Right atrium auricular region (tissue), 2 donors: Measurements from ENCODE around the gene RAB31. TPM values are rescaled to one million over a fixed set of nuclear protein-coding genes. Genes with fewer than 3 reads are reported as not detected.

ENCODE experiments used
- DNase-seq: peaks from one replicate; pipeline ENCODE4 v3.0.0-alpha.2; 2019; ENCODE audit warnings: low spot score
- H3K27ac ChIP-seq, 2 donors: fragments of 200-600 bp; sonication (generic); 1 replicate in 1 of 2; 2 replicates in 1 of 2; pipeline ENCODE4 v1.5.1; 2016 to 2019
- H3K27me3 ChIP-seq, 2 donors: fragments of 200-600 bp; sonication (generic); one replicate each; pipeline versions ENCODE4 v1.5.1 to v1.6.0; 2017 to 2019
- H3K36me3 ChIP-seq: fragments of 200-600 bp; sonication (generic); one replicate; pipeline ENCODE4 v1.5.1; 2016
- H3K4me1 ChIP-seq, 2 donors: fragments of 200-600 bp; sonication (generic); one replicate each; pipeline versions ENCODE4 v1.5.1 to v1.6.0; 2017 to 2019
- H3K4me3 ChIP-seq, 2 donors: fragments of 200-600 bp; sonication (generic); 1 replicate in 1 of 2; 2 replicates in 1 of 2; pipeline ENCODE4 v1.5.1; 2017 to 2019; ENCODE audit warnings: mild to moderate bottlenecking in 1 of 2, moderate library complexity in 1 of 2
- H3K9me3 ChIP-seq, 2 donors: fragments of 200-600 bp; sonication (generic); one replicate each; pipeline ENCODE4 v1.5.1; 2019
- total RNA-seq, 2 donors: library from RNA; depleted of rRNA; stranded (reverse); fragments of >200 nt; gene quantifications; one replicate each; pipeline ENCODE4 v1.1.0, GENCODE V29; 2016
- TF ChIP-seq, protein P1 (sequence below), 2 donors: fragments of 200-600 bp; sonication (generic); IDR thresholded peaks; one replicate each; pipeline ENCODE4 v1.5.1; 2019; ENCODE audit warnings: antibody characterized with exemption in 2 of 2

Gene RAB31
- total RNA-seq, 2 donors from 2014 or later: 9.9 to 29.2 TPM

DNA sequence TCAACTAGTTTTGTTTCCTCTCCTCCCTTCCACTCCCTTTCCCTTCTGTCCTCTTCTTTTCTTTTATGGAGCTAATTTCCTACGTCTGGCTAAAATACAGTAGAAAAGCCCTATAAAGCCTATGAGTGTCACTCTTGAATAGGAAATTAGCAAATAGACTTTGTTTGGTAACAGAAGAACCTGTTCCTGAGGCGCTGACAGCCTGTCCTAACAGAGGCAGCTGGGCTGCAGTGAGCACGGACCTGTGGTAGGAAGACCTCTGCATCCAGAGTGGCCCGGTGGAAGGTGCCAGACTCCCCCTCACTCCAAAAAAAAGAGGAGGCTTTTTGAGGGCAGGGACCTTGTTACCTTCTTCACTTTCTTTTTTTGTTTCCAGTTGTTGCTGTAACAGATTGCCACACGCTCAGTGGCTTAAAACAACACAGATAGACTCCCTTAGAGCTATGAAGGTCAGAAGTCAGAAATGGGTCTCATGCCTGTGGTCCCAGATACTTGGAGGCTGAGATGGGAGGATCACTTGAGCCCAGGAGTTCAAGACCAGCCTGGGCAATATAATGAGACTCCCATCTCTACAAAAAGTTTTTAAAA lies 96.5 kb downstream of the RAB31 start:
- H3K4me1 ChIP-seq: peaks cover 0 to 46% of the 10 kb centered on the region in 2 donors
- no peak for DNase-seq
- H3K27me3 ChIP-seq: no peaks in the 10 kb centered on the region
- peak overlapping the region; percentile 75 to 80 for H3K27ac ChIP-seq
- H3K4me3 ChIP-seq: no peak overlapping the region
- no peaks in the 10 kb centered on the region for H3K36me3 ChIP-seq
- TF ChIP-seq, protein P1, sequence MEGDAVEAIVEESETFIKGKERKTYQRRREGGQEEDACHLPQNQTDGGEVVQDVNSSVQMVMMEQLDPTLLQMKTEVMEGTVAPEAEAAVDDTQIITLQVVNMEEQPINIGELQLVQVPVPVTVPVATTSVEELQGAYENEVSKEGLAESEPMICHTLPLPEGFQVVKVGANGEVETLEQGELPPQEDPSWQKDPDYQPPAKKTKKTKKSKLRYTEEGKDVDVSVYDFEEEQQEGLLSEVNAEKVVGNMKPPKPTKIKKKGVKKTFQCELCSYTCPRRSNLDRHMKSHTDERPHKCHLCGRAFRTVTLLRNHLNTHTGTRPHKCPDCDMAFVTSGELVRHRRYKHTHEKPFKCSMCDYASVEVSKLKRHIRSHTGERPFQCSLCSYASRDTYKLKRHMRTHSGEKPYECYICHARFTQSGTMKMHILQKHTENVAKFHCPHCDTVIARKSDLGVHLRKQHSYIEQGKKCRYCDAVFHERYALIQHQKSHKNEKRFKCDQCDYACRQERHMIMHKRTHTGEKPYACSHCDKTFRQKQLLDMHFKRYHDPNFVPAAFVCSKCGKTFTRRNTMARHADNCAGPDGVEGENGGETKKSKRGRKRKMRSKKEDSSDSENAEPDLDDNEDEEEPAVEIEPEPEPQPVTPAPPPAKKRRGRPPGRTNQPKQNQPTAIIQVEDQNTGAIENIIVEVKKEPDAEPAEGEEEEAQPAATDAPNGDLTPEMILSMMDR (IDR thresholded peaks at IDR 0.05): no peak
- H3K9me3 ChIP-seq: no peaks in the 10 kb centered on the region

DNA sequence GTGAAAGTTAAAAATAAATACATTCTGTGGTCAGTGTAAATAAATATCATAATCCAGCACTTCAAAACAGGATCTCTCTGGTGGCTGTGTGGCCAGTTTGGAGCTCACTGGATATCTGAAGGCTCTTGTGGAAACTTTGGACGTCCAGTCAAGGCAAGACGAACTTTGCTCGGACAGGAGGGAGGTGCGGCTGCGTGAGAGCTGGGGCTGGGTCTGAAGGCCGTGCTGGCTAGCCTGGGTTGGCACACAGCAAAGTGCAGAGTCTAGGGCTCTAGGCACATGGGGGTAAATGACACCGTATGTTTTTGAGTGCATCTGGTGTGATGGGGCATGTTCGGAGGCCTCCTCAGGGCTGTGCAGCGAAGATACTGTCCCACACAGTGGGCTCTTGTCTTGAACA lies 98.8 kb downstream of the RAB31 start:
- Histone ChIP-seq H3K9me3 (no peaks in the 10 kb centered on the region), H3K4me1 (peaks cover 0 to 58% of the 10 kb centered on the region in 2 donors), H3K27me3 (no peaks in the 10 kb centered on the region), H3K27ac (no peak overlapping the region), H3K36me3 (no peaks in the 10 kb centered on the region), H3K4me3 (no peak overlapping the region)
- DNase-seq: no peak
- TF ChIP-seq, protein P1 (IDR thresholded peaks at IDR 0.05): no peak

DNA sequence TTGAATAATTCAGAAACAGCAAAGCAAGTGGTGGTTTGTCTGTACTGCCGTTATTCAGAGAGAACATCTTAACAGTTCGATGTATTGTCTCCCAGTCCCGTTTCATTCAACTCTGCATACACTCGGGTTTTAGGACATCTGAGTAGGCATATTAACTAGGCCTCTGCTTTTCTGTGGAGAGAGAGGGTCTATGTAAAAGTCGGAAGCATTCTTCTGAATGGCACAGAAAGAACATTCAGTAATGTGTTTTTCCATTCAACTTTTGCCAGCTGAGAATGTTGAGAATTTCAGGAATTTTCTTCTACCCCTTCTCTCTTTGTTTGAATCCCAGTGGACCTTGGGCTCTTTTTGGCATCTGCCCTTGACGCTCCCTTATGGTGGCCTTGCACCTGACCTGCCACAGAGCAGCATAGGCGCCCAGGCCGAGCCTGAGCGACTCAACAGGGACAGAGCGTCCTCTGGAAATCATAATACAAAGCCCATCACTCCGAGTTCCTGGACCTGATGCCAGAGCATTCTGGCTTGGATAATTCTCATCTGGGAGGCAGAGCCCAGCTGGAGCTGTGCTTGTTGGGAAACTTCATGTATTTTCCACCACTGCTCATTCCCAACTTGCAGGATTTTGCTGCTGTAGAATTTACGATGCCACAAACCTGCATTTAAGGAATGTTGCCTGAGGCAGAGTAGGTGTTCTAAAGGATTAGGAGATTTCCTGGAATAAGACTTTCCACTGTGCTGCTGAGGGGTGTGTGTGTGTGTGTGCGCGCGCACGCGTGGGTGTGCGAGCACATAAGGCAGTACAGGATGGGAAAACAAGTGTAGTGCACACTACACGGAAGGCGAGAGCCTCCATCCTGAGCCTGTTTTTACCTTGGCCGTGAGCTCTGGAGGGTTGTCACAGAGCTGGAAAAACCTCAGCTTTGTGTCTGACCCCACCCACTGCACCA lies 100.5 kb downstream of the RAB31 start:
- peak overlapping the region; percentile 44 to 52 for H3K27ac ChIP-seq
- H3K4me3 ChIP-seq: peak overlapping the region in 1 of 2 donors; percentile 2
- H3K4me1 ChIP-seq: peaks cover 0 to 46% of the 10 kb centered on the region in 2 donors
- no peak for DNase-seq
- no peaks in the 10 kb centered on the region for H3K27me3 ChIP-seq
- TF ChIP-seq, protein P1 (IDR thresholded peaks at IDR 0.05): no peak
- H3K36me3 ChIP-seq: no peaks in the 10 kb centered on the region
- H3K9me3 ChIP-seq: no peaks in the 10 kb centered on the region

DNA sequence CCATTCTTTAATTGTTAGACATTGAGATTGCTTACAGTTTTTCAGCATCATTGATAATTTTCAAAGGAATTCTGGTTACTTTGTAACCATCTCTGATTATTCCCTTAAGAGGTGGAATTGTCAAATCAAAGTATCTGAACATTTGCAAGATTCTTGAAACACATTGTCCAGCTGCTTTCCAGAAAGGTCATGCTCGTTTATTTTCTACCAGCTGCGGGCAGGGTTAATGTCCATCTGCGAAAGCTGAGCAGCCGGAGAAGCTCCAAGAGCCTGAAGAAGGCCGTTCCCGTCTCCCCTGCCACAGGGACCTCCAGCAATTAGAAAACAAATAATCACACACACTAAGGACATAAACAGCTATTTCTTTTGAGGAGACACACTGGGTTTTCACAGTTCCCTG lies 101.6 kb downstream of the RAB31 start:
- no peak overlapping the region for H3K4me3 ChIP-seq
- no peaks in the 10 kb centered on the region for H3K36me3 ChIP-seq
- DNase-seq: no peak
- no peaks in the 10 kb centered on the region for H3K27me3 ChIP-seq
- TF ChIP-seq, protein P1 (IDR thresholded peaks at IDR 0.05): no peak
- no peaks in the 10 kb centered on the region for H3K9me3 ChIP-seq
- H3K4me1 ChIP-seq: peaks cover 0 to 36% of the 10 kb centered on the region in 2 donors
- H3K27ac ChIP-seq: no peak overlapping the region

DNA sequence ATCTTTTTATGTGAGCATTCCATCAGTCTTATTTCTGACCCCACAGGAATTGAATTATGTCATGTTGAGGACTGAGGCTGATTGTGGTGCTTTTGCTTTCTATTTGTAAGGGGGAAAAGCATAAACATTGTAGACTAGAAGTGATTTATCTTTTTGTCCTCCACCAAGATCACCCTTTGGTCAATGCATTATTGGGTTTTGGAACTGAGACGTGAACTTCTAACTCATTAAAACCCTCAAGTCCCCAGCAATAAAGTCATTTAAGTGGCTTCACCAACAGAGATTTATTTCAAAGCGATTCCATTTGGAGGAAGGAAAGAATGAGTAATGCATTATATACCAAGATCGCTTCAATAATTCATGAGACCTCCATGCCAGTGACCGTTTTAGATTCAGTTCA lies 102.2 kb downstream of the RAB31 start:
- H3K9me3 ChIP-seq: no peaks in the 10 kb centered on the region
- no peak overlapping the region for H3K4me3 ChIP-seq
- no peak for DNase-seq
- H3K36me3 ChIP-seq: no peaks in the 10 kb centered on the region
- TF ChIP-seq, protein P1 (IDR thresholded peaks at IDR 0.05): no peak
- H3K4me1 ChIP-seq: peaks cover 0 to 31% of the 10 kb centered on the region in 2 donors
- H3K27ac ChIP-seq: peak overlapping the region in 1 of 2 donors; percentile 55
- no peaks in the 10 kb centered on the region for H3K27me3 ChIP-seq
